Stimulated activated CD8-positive, alpha-beta memory T cell treated with anti-CD3 and anti-CD28 coated beads, Interleukin-15, amount 100 ng/mL, for 4 hours (primary cell): Measurements from ENCODE around the gene NTHL1.
A peak's percentile ranks its signal among the peaks of the same experiment; 100 is the strongest.

Source experiments
- DNase-seq, 2 donors: peaks; one replicate each; pipeline ENCODE4 v3.0.0-alpha.2; 2020; ENCODE audit warnings: low read depth in 2 of 2

Gene NTHL1

GRCh38 chr16:1992704-1993317, 54.8 kb downstream of the NTHL1 start:
- DNase-seq, result no peak

- peak; percentile 95 to 97 for DNase-seq
Observed at GRCh38 chr16:1991948-1992703, 55.5 kb downstream of the NTHL1 start.

GRCh38 chr16:1991588-1991947, 56.1 kb downstream of the NTHL1 start:
- DNase-seq, result no peak

- DNase-seq, result no peak
Observed at GRCh38 chr16:1991135-1991551, 56.5 kb downstream of the NTHL1 start.

GRCh38 chr16:1990351-1991134, 57.1 kb downstream of the NTHL1 start:
- no peak for DNase-seq

- no peak for DNase-seq
Observed at GRCh38 chr16:1990101-1990350, 57.6 kb downstream of the NTHL1 start.
